Tibial nerve (tissue), 4 donors: ENCODE results near the gene TBCD. TPM values are rescaled to one million over a fixed set of nuclear protein-coding genes. Genes with fewer than 3 reads are reported as not detected.

Source experiments
- DNase-seq, 2 donors: peaks; one replicate each; pipeline ENCODE4 v3.0.0-alpha.2; 2019; ENCODE audit warnings: low spot score in 2 of 2
- H3K27ac ChIP-seq, 4 donors: fragments of 200-600 bp; sonication (generic) in 3 of 4; one replicate each; pipeline ENCODE4 v1.5.1; 2017 to 2019; ENCODE audit warnings: mild to moderate bottlenecking in 1 of 4
- H3K27me3 ChIP-seq, 2 donors: fragments of 200-600 bp; sonication (generic) in 1 of 2; one replicate each; pipeline versions ENCODE4 v1.5.1 to v1.6.0; 2017 to 2019
- H3K36me3 ChIP-seq, 3 donors: fragments of 200-600 bp; sonication (generic); one replicate each; pipeline ENCODE4 v1.5.1; 2018 to 2019
- H3K4me1 ChIP-seq, 4 donors: fragments of 200-600 bp; sonication (generic) in 3 of 4; one replicate each; pipeline ENCODE4 v1.5.1; 2017 to 2019
- H3K4me3 ChIP-seq, 4 donors: fragments of 200-600 bp; sonication (generic) in 3 of 4; one replicate each; pipeline ENCODE4 v1.5.1; 2017 to 2019; ENCODE audit warnings: mild to moderate bottlenecking in 1 of 4, moderate library complexity in 1 of 4
- H3K9me3 ChIP-seq, 4 donors: fragments of 200-600 bp; sonication (generic) in 3 of 4; one replicate each; pipeline ENCODE4 v1.5.1; 2017 to 2019
- EP300 ChIP-seq, 2 donors: sonication (generic); formaldehyde crosslinking; IDR thresholded peaks; one replicate each; pipeline ENCODE4 v1.6.1; 2017; ENCODE audit warnings: antibody characterized with exemption in 2 of 2, mild to moderate bottlenecking in 1 of 2
- POLR2A ChIP-seq, 2 donors: fragments of 450-650 bp; IDR thresholded peaks; one replicate each; pipeline ENCODE4 v1.6.1; 2017; ENCODE audit warnings: antibody characterized with exemption in 2 of 2, mild to moderate bottlenecking in 2 of 2, moderate library complexity in 2 of 2
- WGBS, 2 donors: methylation state at CpG; one replicate each; pipeline ENCODE4 v1.1.5; 2018; 5-methylcytosine and 5-hydroxymethylcytosine counted together
- total RNA-seq, 4 donors: library from RNA; depleted of rRNA; stranded (reverse); fragments of >200 nt; gene quantifications; one replicate each; pipeline ENCODE4 v1.1.0, GENCODE V29; 2016
- TF ChIP-seq, protein P1 (sequence below), 5 experiments: fragments of 200-600 bp in 3 of 5; fragments of 450-650 bp in 2 of 5; sonication (generic) in 3 of 5; IDR thresholded peaks; one replicate each; pipeline ENCODE4 v1.5.1; 2016 to 2019; ENCODE audit warnings: antibody characterized with exemption in 5 of 5, mild to moderate bottlenecking in 3 of 5, moderate library complexity in 2 of 5

The TBCD gene
- total RNA-seq, 4 donors from 2014 or later: 42.6 to 115 (median 87.9) TPM

DNA sequence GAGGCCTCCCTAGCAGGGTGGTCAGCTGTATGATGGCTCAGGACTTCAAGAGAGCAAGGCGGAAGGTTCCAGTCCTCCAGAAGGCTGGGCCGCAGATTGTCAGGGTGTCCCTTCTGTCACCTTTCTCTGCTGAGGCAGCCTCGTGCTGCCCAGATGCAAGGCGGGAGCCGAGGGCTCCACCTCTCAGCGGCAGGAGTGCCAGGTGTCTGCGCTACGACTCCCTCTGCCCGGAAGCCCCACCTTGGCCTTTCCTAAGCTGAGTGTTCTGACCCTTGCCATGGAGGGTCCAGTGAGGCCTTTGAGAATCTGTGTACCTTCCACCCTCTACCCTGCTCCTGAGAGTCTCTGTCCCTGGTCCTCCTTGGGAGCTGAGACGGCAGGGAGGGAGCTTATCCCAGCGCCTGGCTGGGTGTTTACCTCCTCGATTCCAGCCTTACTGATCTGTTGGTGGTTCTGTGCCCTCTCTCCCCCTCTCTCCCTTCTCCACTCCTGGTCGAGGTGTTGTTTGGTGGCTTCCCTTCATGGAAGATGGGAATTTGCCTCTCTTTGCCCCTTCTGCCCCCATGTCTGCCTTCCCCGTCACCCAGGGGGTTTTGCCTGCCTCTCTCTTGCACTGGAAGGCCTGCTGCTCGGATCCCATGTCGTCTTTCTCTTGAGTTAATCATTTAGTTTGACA is 90.2 kb downstream of the TBCD start:
- Histone ChIP-seq H3K36me3 (peaks cover 0 to 21% (median 0%) of the 10 kb centered on the region in 3 donors), H3K27ac (no peak overlapping the region), H3K27me3 (no peaks in the 10 kb centered on the region), H3K4me3 (no peak overlapping the region), H3K4me1 (peaks cover 0 to 13% (median 5%) of the 10 kb centered on the region in 4 donors), H3K9me3 (no peaks in the 10 kb centered on the region)
- 89 to 91% methylated on average over 16 of the region's 16 CpGs for WGBS, 2 donors
- DNase-seq: no peak
- TF ChIP-seq EP300 (IDR thresholded peaks at IDR 0.05) (no peak), POLR2A (IDR thresholded peaks at IDR 0.05) (no peak)
- TF ChIP-seq, protein P1, sequence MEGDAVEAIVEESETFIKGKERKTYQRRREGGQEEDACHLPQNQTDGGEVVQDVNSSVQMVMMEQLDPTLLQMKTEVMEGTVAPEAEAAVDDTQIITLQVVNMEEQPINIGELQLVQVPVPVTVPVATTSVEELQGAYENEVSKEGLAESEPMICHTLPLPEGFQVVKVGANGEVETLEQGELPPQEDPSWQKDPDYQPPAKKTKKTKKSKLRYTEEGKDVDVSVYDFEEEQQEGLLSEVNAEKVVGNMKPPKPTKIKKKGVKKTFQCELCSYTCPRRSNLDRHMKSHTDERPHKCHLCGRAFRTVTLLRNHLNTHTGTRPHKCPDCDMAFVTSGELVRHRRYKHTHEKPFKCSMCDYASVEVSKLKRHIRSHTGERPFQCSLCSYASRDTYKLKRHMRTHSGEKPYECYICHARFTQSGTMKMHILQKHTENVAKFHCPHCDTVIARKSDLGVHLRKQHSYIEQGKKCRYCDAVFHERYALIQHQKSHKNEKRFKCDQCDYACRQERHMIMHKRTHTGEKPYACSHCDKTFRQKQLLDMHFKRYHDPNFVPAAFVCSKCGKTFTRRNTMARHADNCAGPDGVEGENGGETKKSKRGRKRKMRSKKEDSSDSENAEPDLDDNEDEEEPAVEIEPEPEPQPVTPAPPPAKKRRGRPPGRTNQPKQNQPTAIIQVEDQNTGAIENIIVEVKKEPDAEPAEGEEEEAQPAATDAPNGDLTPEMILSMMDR (IDR thresholded peaks at IDR 0.05): no peak

DNA sequence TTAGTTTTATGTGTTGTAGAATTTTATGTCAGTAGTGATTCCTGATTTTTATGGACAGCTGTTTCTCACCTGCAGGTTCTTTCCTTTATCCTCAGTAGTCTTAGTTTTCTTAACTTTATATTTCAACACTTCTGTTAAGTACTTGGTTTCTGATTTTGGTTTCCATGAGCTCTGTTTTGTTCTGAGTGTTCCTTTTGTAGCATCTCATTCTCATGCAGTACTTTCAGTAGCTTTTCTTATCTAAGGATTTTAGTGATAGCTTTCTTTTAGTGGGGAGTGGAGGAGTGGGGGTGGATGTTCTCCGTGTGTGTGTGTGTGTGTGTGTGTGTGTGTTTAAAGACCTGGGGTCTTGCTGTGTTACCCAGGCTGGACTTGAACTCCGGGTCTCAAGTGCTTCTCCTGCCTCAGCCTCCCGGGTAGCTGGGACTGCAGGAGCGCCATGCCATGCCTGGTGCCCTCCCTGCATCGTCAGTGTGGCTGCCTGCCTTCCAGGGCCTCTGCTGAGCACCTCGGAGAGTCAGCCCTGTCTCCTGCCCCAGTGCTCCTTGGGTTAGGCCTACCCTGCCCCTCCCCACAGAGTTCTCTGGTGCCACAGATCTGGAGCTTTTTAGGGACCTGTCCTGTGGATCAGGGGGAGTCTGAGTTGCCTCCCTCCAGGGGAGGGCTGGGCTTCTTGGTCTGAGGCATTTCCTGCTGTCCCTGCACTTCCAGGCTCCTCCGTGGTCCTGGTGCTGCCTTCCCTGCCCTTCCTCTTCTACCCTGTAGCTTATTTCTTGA is 92.2 kb downstream of the TBCD start:
- no peak for DNase-seq
- Histone ChIP-seq H3K36me3 (peaks cover 0 to 21% (median 0%) of the 10 kb centered on the region in 3 donors), H3K9me3 (no peaks in the 10 kb centered on the region), H3K27me3 (no peaks in the 10 kb centered on the region), H3K4me1 (no peaks in the 10 kb centered on the region), H3K4me3 (no peak overlapping the region), H3K27ac (peak overlapping the region in 1 of 4 donors; percentile 65)
- TF ChIP-seq, protein P1 (IDR thresholded peaks at IDR 0.05): no peak
- TF ChIP-seq EP300 (IDR thresholded peaks at IDR 0.05): no peak
- no peak for TF ChIP-seq POLR2A (IDR thresholded peaks at IDR 0.05)
- WGBS, 2 donors: 69 to 72% methylated on average over 3 to 7 of the region's 7 CpGs

DNA sequence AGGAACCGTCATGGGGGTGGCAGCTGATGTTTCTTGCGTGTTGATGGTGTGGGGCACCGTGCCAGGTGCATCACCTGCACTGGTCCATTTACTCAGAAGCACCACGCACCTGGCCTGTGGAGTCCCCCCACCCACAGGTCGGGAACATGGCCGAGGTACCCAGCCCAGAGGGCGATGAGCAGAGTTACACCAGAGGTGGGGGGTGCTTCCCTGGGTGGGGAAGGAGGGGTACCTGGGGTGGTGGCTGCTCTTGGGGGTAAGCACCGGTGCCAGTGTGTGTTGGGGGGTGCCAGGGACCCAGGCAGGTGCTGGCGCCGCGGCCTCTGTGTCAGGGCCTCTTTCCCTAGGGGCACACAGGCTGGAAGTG is 92.9 kb downstream of the TBCD start:
- WGBS, 2 donors: 85 to 89% methylated on average over 9 to 11 of the region's 11 CpGs
- Histone ChIP-seq H3K4me3 (peak overlapping the region in 1 of 4 donors; percentile 33), H3K4me1 (no peaks in the 10 kb centered on the region), H3K9me3 (no peaks in the 10 kb centered on the region), H3K27ac (peak overlapping the region in 2 of 4 donors; percentile 26 to 65), H3K27me3 (no peaks in the 10 kb centered on the region), H3K36me3 (peaks cover 0 to 21% (median 0%) of the 10 kb centered on the region in 3 donors)
- no peak for TF ChIP-seq POLR2A (IDR thresholded peaks at IDR 0.05)
- TF ChIP-seq, protein P1 (IDR thresholded peaks at IDR 0.05): no peak
- DNase-seq: no peak

DNA sequence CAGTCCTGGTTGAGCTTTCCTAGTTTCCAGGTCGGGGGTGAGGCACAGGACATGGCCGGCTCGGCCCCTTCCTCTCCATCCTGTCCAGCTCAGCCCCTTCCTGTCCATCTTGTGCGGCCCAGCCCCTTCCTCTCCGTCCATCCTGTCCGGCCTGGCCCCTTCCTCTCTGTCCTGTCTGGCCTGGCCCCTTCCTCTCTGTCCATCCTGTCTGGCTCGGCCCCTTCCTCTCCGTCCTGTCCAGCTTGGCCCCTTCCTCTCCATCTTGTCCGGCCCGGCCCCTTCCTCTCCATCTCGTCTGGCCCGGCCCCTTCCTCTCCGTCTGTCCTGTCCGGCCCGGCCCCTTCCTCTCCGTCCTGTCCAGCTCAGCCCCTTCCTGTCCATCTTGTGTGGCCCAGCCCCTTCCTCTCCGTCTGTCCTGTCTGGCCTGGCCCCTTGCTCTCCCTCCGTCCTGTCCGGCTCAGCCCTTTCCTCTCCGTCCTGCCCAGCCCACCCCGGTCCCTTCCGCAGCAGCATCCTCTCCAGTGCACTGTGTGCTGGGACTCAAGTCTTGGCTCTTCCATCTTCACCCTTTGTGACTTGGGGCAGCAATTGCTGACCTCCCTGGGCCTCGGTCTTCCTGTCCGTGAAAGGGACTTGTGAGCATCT is 93.4 kb downstream of the TBCD start:
- H3K27me3 ChIP-seq: no peaks in the 10 kb centered on the region
- peak overlapping the region in 2 of 4 donors; percentile 26 to 65 for H3K27ac ChIP-seq
- no peaks in the 10 kb centered on the region for H3K9me3 ChIP-seq
- TF ChIP-seq, protein P1 (IDR thresholded peaks at IDR 0.05): no peak
- no peak for TF ChIP-seq EP300 (IDR thresholded peaks at IDR 0.05)
- no peak for TF ChIP-seq POLR2A (IDR thresholded peaks at IDR 0.05)
- no peak for DNase-seq
- peak overlapping the region in 2 of 4 donors; percentile 7 to 33 for H3K4me3 ChIP-seq
- no peaks in the 10 kb centered on the region for H3K4me1 ChIP-seq
- peaks cover 0 to 21% (median 0%) of the 10 kb centered on the region in 3 donors for H3K36me3 ChIP-seq
- 62 to 68% methylated on average over 24 of the region's 24 CpGs for WGBS, 2 donors
